ENCODE results near the gene TTLL5. TPM values are rescaled to one million over a fixed set of nuclear protein-coding genes. Genes with fewer than 3 reads are reported as not detected.

Gene TTLL5
- total and polyA plus RNA-seq, 2 of the 4 experiments (the other 2 are of a cell fraction) = 11.9 to 16.7 TPM

GRCh38 chr14:75655235-75655634 is 5.8 kb upstream of the TTLL5 start (continued):
- TF ChIP-seq ELK1 (IDR thresholded peaks at IDR 0.05; ENCODE audit: borderline replicate concordance, low read depth, low read length) = no peak
- TF ChIP-seq RAD21 (IDR thresholded peaks at IDR 0.05; ENCODE audit: low read length) = no peak

DNA sequence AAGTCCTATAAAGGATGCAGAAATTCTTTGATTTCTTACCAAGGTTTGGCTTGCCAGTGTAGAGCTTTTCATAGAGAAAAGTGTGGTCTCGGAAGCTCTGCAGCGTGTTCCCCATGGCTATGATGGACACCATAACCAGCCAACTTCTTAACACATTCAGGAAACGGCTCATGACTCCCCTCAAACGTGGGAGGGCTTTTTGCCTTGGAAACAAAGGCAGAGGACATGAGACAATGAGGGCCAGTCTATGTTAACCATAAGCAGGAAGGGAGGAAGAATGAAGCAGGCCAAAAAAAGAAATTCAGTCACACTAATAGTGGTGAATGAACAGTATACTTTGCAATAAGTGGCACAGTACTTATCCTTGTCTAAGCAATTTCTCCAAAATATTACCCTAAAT is 3.7 kb upstream of the TTLL5 start:
- intact Hi-C loops (cut with micrococcal nuclease) = no loop called here
- no peak overlapping the region for H4K8ac ChIP-seq (ENCODE audit: low read depth in 2 of 2, low read length in 2 of 2)
- in situ Hi-C loops (cut with MboI; ENCODE audit: low sequenced_read_pairs) = no loop called here
- H2BK20ac ChIP-seq (ENCODE audit: low read depth, low read length) = no peak overlapping the region
- no peak overlapping the region for H3K56ac ChIP-seq (ENCODE audit: extremely low read depth, insufficient read depth, low read length)
- no peak overlapping the region for H3K27ac ChIP-seq (ENCODE audit: insufficient read depth, low read length)
- no peak overlapping the region for H2AFZ ChIP-seq (replicated peaks; ENCODE audit: low read length, poor library complexity)
- ChIA-PET POLR2A (ENCODE audit: unreplicated experiment) (no interaction called here), CTCF (interaction anchor here (0.6 to 9.8 kb wide), 2 partner anchors 80 to 980 kb away, joined by 4 to 125 read pairs; partner anchors contain the start of gene FLVCR2)
- DNase-seq = no peak
- dilution Hi-C loops (cut with HindIII; ENCODE audit: low sequenced_read_pairs, unreplicated experiment) = no loop called here
- H4K20me1 ChIP-seq (ENCODE audit: insufficient read depth, low read length) = no peaks in the 10 kb centered on the region
- H3K4me1 ChIP-seq (ENCODE audit: control insufficient read depth, insufficient read depth, low read length) = no peaks in the 10 kb centered on the region
- TF ChIP-seq CEBPB (IDR thresholded peaks at IDR 0.05; ENCODE audit: low read depth, low read length) = no peak
- no peak for TF ChIP-seq SMC3 (IDR thresholded peaks at IDR 0.05; ENCODE audit: low read depth, low read length)
- TF ChIP-seq FOS (IDR thresholded peaks at IDR 0.05; ENCODE audit: low read depth, low read length) = no peak
- no peak for TF ChIP-seq POLR2A (IDR thresholded peaks at IDR 0.05; ENCODE audit: low read depth, low read length)
- TF ChIP-seq RFX5 (IDR thresholded peaks at IDR 0.05; ENCODE audit: low read depth, low read length) = no peak
- TF ChIP-seq NFE2L2 (IDR thresholded peaks at IDR 0.05; ENCODE audit: low read depth, low read length) = no peak
- H3K27me3 ChIP-seq (ENCODE audit: control insufficient read depth, insufficient read depth, low read length) = no peaks in the 10 kb centered on the region
- H3K18ac ChIP-seq (ENCODE audit: low read depth, low read length) = no peak overlapping the region
- BruUV-seq (replicated peaks) = no TSS peak
- H2BK120ac ChIP-seq (ENCODE audit: low read depth, low read length) = no peak overlapping the region
- H3K9ac ChIP-seq (ENCODE audit: low read depth, low read length) = no peak overlapping the region
- H3K4ac ChIP-seq (ENCODE audit: low read depth, low read length) = no peak overlapping the region
- no peak for ATAC-seq (ENCODE audit: low read depth)
- H3K9me1 ChIP-seq (ENCODE audit: insufficient read depth, low read length) = no peaks in the 10 kb centered on the region
- peaks cover 3% of the 10 kb centered on the region; the same call in 1 of the 2 replicates for H3K36me3 ChIP-seq (ENCODE audit: control insufficient read depth, insufficient read depth, low read length)
- H4K91ac ChIP-seq (ENCODE audit: insufficient read depth, low read depth, low read length) = no peak overlapping the region
- no peaks in the 10 kb centered on the region for H3K9me3 ChIP-seq (ENCODE audit: control insufficient read depth, insufficient read depth, low read length)
- H2BK15ac ChIP-seq (ENCODE audit: low read depth, low read length) = no peak overlapping the region
- peaks cover 3 to 5% of the 10 kb centered on the region in 2 experiments; a peak in 3 of 4 replicates for H3K79me1 ChIP-seq (ENCODE audit: low read depth in 1 of 2, low read length in 2 of 2)
- no peak overlapping the region for H2AK5ac ChIP-seq (ENCODE audit: low read depth, low read length)
- no peak overlapping the region for H3K4me2 ChIP-seq (ENCODE audit: low read depth, low read length)
- no peak overlapping the region for H4K5ac ChIP-seq (ENCODE audit: low read depth, low read length)
- H2AK9ac ChIP-seq (replicated peaks; ENCODE audit: low read depth, low read length, poor library complexity) = no peak overlapping the region
- no CpG with 5 or more reads among the region's 4 CpGs for WGBS, 2 experiments (ENCODE audit: extremely low coverage in 2 of 2, insufficient read length in 1 of 2)
- no peak overlapping the region for H3K4me3 ChIP-seq (ENCODE audit: insufficient read depth, low read depth, low read length)
- no peak overlapping the region for H3K14ac ChIP-seq (replicated peaks; ENCODE audit: low read depth, low read length)
- no peak overlapping the region for H2BK5ac ChIP-seq (ENCODE audit: low read depth, low read length, poor library complexity, severe bottlenecking)
- no peak overlapping the region for H3K23ac ChIP-seq (ENCODE audit: low read depth, low read length)
